HepG2 (cell line): Measurements from ENCODE around the gene KDM4F. TPM values are rescaled to one million over a fixed set of nuclear protein-coding genes. Genes with fewer than 3 reads are reported as not detected.

Experiments used
- ETV5 ChIP-seq: IDR thresholded peaks from 2 replicates; pipeline ENCODE4 v1.6.1; 2018; ENCODE audit warnings: missing biosample characterization, missing genetic modification reagents, inconsistent platforms, borderline replicate concordance
- FOXC1 ChIP-seq: sonication (generic); formaldehyde crosslinking; IDR thresholded peaks from 2 replicates; pipeline ENCODE4 v1.8.0; 2022; ENCODE audit warnings: mild to moderate bottlenecking, missing genetic modification reagents, borderline replicate concordance
- FOXJ3 ChIP-seq: sonication (generic); formaldehyde crosslinking; IDR thresholded peaks from 2 replicates; pipeline ENCODE4 v1.4.0; 2020; ENCODE audit warnings: missing genetic modification reagents, mild to moderate bottlenecking, borderline replicate concordance
- NR2C2 ChIP-seq: sonication (generic); formaldehyde crosslinking; IDR thresholded peaks from 2 replicates; pipeline ENCODE4 v1.4.0; 2020; ENCODE audit warnings: missing genetic modification reagents, mild to moderate bottlenecking, moderate library complexity, borderline replicate concordance
- REPIN1 ChIP-seq: sonication (generic); formaldehyde crosslinking; IDR thresholded peaks from 2 replicates; pipeline ENCODE4 v1.8.0; 2022; ENCODE audit warnings: missing genetic modification reagents, low read depth, mild to moderate bottlenecking, borderline replicate concordance
- RFXANK ChIP-seq: IDR thresholded peaks from 2 replicates; pipeline ENCODE4 v1.6.1; 2016
- SIX1 ChIP-seq: sonication (generic); formaldehyde crosslinking; IDR thresholded peaks from 2 replicates; pipeline ENCODE4 v1.4.0; 2020; ENCODE audit warnings: missing genetic modification reagents, borderline replicate concordance
- TBX2 ChIP-seq: sonication (generic); formaldehyde crosslinking; IDR thresholded peaks from 2 replicates; pipeline ENCODE4 v1.5.0; 2020; ENCODE audit warnings: missing genetic modification reagents, mild to moderate bottlenecking, borderline replicate concordance
- YEATS4 ChIP-seq: sonication (generic); formaldehyde crosslinking; IDR thresholded peaks from 2 replicates; pipeline ENCODE4 v1.4.0; 2020; ENCODE audit warnings: missing genetic modification reagents, borderline replicate concordance
- ZBTB3 ChIP-seq: sonication (generic); formaldehyde crosslinking; IDR thresholded peaks from 2 replicates; pipeline ENCODE4 v1.4.0; 2020; ENCODE audit warnings: low read depth, mild to moderate bottlenecking, moderate library complexity, missing genetic modification reagents, borderline replicate concordance
- ZNF232 ChIP-seq: sonication (generic); formaldehyde crosslinking; IDR thresholded peaks from 2 replicates; pipeline ENCODE4 v1.4.0; 2020; ENCODE audit warnings: missing genetic modification reagents, borderline replicate concordance
- ZNF264 ChIP-seq: sonication (generic); formaldehyde crosslinking; IDR thresholded peaks from 2 replicates; pipeline ENCODE4 v1.4.0; 2020; ENCODE audit warnings: missing genetic modification reagents
- ZNF331 ChIP-seq: sonication (generic); formaldehyde crosslinking; IDR thresholded peaks from 2 replicates; pipeline ENCODE4 v1.4.0; 2020; ENCODE audit warnings: missing genetic modification reagents
- polyA plus RNA-seq, 8 experiments: library from polyadenylated mRNA; depleted of rRNA in 3 of 8; stranded (reverse) in 7 of 8; unstranded in 1 of 8; fragments of >200 nt; fragmentation: Illumina TruSeq in 4 of 8; extraction: Trizol in 4 of 8; gene quantifications; 2 replicates each; pipeline versions ENCODE4 v1.2.1 to v1.2.3, GENCODE V29; 2011 to 2016; ENCODE audit warnings: low read depth in 4 of 8, missing spikeins in 1 of 8, mixed read lengths in 1 of 8; ENCODE audit not compliant: insufficient read depth in 1 of 8
- total RNA-seq, 5 experiments: library from RNA; depleted of rRNA; stranded (reverse); fragments of >200 nt; fragmentation: Illumina TruSeq; extraction: Trizol; gene quantifications; 2 replicates each; pipeline ENCODE4 v1.2.3, GENCODE V29; 2016; ENCODE audit warnings: low read depth in 1 of 5
- TF ChIP-seq, protein P1 (sequence below): sonication (generic); formaldehyde crosslinking; IDR thresholded peaks from 2 replicates; pipeline ENCODE4 v1.4.0; 2020; ENCODE audit warnings: missing genetic modification reagents
- TF ChIP-seq, protein P2 (sequence below): sonication (generic); formaldehyde crosslinking; IDR thresholded peaks from 2 replicates; pipeline ENCODE4 v1.5.1; 2020; ENCODE audit warnings: mild to moderate bottlenecking, missing genetic modification reagents, borderline replicate concordance
- TF ChIP-seq, protein P3 (sequence below): IDR thresholded peaks from 2 replicates; pipeline ENCODE4 v1.6.1; 2016; ENCODE audit warnings: low read depth
- TF ChIP-seq, protein P4 (sequence below): sonication (generic); formaldehyde crosslinking; IDR thresholded peaks from 2 replicates; pipeline ENCODE4 v1.5.0; 2020; ENCODE audit warnings: missing genetic modification reagents

KDM4F gene
- total and polyA plus RNA-seq, 2 of the 13 experiments (the other 11 are each of a cell fraction or from before 2014, with no cell fraction given): not detected

DNA sequence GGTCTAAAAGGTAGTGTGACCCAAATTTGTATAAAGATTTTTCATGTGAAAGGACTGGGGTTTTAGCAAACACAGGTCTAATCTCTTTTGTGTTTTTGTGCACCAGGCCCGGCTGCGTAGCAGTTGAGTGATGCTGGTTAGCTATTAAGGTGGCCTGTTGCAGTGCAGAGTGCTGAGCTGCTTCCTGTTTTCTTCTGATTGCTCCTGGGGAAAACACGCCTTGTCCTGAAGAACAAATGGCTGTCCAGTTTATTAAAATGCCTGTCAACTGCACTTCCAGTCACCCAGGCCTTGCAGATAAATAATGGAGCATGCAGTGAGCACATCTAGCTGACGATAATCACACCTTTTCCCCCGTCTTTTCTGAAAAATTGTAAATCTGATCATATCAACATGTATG, 19.3 kb downstream of the KDM4F start (continued):
- TF ChIP-seq, protein P1, sequence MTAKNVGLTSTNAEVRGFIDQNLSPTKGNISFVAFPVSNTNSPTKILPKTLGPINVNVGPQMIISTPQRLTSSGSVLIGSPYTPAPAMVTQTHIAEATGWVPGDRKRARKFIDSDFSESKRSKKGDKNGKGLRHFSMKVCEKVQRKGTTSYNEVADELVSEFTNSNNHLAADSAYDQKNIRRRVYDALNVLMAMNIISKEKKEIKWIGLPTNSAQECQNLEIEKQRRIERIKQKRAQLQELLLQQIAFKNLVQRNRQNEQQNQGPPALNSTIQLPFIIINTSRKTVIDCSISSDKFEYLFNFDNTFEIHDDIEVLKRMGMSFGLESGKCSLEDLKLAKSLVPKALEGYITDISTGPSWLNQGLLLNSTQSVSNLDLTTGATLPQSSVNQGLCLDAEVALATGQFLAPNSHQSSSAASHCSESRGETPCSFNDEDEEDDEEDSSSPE (CRISPR knock-in tag): no peak
- no peak for TF ChIP-seq NR2C2
- TF ChIP-seq, protein P2, sequence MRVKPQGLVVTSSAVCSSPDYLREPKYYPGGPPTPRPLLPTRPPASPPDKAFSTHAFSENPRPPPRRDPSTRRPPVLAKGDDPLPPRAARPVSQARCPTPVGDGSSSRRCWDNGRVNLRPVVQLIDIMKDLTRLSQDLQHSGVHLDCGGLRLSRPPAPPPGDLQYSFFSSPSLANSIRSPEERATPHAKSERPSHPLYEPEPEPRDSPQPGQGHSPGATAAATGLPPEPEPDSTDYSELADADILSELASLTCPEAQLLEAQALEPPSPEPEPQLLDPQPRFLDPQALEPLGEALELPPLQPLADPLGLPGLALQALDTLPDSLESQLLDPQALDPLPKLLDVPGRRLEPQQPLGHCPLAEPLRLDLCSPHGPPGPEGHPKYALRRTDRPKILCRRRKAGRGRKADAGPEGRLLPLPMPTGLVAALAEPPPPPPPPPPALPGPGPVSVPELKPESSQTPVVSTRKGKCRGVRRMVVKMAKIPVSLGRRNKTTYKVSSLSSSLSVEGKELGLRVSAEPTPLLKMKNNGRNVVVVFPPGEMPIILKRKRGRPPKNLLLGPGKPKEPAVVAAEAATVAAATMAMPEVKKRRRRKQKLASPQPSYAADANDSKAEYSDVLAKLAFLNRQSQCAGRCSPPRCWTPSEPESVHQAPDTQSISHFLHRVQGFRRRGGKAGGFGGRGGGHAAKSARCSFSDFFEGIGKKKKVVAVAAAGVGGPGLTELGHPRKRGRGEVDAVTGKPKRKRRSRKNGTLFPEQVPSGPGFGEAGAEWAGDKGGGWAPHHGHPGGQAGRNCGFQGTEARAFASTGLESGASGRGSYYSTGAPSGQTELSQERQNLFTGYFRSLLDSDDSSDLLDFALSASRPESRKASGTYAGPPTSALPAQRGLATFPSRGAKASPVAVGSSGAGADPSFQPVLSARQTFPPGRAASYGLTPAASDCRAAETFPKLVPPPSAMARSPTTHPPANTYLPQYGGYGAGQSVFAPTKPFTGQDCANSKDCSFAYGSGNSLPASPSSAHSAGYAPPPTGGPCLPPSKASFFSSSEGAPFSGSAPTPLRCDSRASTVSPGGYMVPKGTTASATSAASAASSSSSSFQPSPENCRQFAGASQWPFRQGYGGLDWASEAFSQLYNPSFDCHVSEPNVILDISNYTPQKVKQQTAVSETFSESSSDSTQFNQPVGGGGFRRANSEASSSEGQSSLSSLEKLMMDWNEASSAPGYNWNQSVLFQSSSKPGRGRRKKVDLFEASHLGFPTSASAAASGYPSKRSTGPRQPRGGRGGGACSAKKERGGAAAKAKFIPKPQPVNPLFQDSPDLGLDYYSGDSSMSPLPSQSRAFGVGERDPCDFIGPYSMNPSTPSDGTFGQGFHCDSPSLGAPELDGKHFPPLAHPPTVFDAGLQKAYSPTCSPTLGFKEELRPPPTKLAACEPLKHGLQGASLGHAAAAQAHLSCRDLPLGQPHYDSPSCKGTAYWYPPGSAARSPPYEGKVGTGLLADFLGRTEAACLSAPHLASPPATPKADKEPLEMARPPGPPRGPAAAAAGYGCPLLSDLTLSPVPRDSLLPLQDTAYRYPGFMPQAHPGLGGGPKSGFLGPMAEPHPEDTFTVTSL (CRISPR knock-in tag): no peak
- TF ChIP-seq ETV5: peak; percentile 60; the same call in 1 of the 2 replicates
- TF ChIP-seq FOXC1: no peak; the same call in 1 of the 2 replicates
- peak; percentile 42; the same call in 1 of the 2 replicates for TF ChIP-seq YEATS4
- TF ChIP-seq, protein P3, sequence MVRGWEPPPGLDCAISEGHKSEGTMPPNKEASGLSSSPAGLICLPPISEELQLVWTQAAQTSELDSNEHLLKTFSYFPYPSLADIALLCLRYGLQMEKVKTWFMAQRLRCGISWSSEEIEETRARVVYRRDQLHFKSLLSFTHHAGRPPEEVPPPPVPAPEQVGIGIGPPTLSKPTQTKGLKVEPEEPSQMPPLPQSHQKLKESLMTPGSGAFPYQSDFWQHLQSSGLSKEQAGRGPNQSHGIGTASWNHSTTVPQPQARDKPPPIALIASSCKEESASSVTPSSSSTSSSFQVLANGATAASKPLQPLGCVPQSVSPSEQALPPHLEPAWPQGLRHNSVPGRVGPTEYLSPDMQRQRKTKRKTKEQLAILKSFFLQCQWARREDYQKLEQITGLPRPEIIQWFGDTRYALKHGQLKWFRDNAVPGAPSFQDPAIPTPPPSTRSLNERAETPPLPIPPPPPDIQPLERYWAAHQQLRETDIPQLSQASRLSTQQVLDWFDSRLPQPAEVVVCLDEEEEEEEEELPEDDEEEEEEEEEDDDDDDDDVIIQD (CRISPR knock-in tag): peak; percentile 61; the same call in 1 of the 2 replicates
- TF ChIP-seq ZNF264: peak; percentile 81
- peak; percentile 58; the same call in 1 of the 2 replicates for TF ChIP-seq FOXJ3 (CRISPR knock-in tag)
- TF ChIP-seq RFXANK (CRISPR knock-in tag): no peak
- no peak for TF ChIP-seq TBX2
- TF ChIP-seq, protein P4, sequence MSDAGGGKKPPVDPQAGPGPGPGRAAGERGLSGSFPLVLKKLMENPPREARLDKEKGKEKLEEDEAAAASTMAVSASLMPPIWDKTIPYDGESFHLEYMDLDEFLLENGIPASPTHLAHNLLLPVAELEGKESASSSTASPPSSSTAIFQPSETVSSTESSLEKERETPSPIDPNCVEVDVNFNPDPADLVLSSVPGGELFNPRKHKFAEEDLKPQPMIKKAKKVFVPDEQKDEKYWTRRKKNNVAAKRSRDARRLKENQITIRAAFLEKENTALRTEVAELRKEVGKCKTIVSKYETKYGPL (CRISPR knock-in tag): 0 out of 2 replicates have a peak, but pooled peaks have one; percentile 32
- peak; percentile 58; the same call in 1 of the 2 replicates for TF ChIP-seq ZNF232 (CRISPR knock-in tag)
- no peak for TF ChIP-seq REPIN1 (CRISPR knock-in tag)
- 0 out of 2 replicates have a peak, but pooled peaks have one; percentile 37 for TF ChIP-seq ZNF331 (CRISPR knock-in tag)
- TF ChIP-seq SIX1 (CRISPR knock-in tag): no peak
- no peak for TF ChIP-seq ZBTB3 (CRISPR knock-in tag)
